H1 (cell line): ENCODE results near the gene SHC3. TPM values are rescaled to one million over a fixed set of nuclear protein-coding genes. Genes with fewer than 3 reads are reported as not detected.

Experiments
- CTCF ChIA-PET: fragments of 300-600 bp; sonication (Branson Sonifier 250); formaldehyde crosslinking; loops from one replicate; lab custom pipeline; 2021; ENCODE audit not compliant: partially characterized antibody; lab: Charles Lee
- POLR2A ChIA-PET: fragments of 300-600 bp; sonication (Branson Sonifier 250); formaldehyde crosslinking; loops from one replicate; lab custom pipeline; 2021; ENCODE audit warnings: inconsistent platforms; ENCODE audit not compliant: partially characterized antibody; lab: Charles Lee
- DNase-seq, 2 experiments: peaks; one replicate each; pipeline versions ENCODE4 v3.0.0 to v3.0.0-alpha.2; 2010 to 2022; ENCODE audit warnings: low spot score in 2 of 2, low read depth in 1 of 2, mixed read lengths in 1 of 2
- FAIRE-seq: peaks from 2 replicates; lab custom pipeline; 2011; peaks lifted over from hg19 to GRCh38; lab: Jason Lieb, UNC
- H2AFZ ChIP-seq: 2 replicates; pipeline ENCODE4 v1.8.1; 2012; ENCODE audit warnings: low read length, inconsistent platforms
- H2AK5ac ChIP-seq: 2 replicates; pipeline ENCODE4 v1.6.1; 2013; ENCODE audit warnings: low read depth, low read length
- H2BK120ac ChIP-seq: replicated peaks from 2 replicates; pipeline ENCODE3; 2013; ENCODE audit warnings: low read depth, low read length, inconsistent platforms
- H2BK12ac ChIP-seq: 2 replicates; pipeline ENCODE4 v1.6.1; 2013; ENCODE audit warnings: low read depth, low read length
- H2BK15ac ChIP-seq: 2 replicates; pipeline ENCODE4 v1.6.1; 2013; ENCODE audit warnings: low read length
- H2BK20ac ChIP-seq: 2 replicates; pipeline ENCODE4 v1.6.1; 2013; ENCODE audit warnings: low read length
- H2BK5ac ChIP-seq: 2 replicates; pipeline ENCODE4 v1.6.1; 2013; ENCODE audit warnings: low read depth, low read length
- H3K14ac ChIP-seq: 2 replicates; pipeline ENCODE4 v1.6.1; 2013; ENCODE audit warnings: inconsistent platforms; ENCODE audit not compliant: insufficient read length
- H3K18ac ChIP-seq: 2 replicates; pipeline ENCODE4 v1.6.1; 2013; ENCODE audit warnings: low read length; ENCODE audit errors: extremely low read depth
- H3K23ac ChIP-seq: 2 replicates; pipeline ENCODE4 v1.6.1; 2013; ENCODE audit warnings: inconsistent platforms; ENCODE audit not compliant: insufficient read length
- H3K23me2 ChIP-seq: 2 replicates; pipeline ENCODE4 v1.6.1; 2013; ENCODE audit warnings: low read depth, low read length
- H3K27ac ChIP-seq: 2 replicates; pipeline ENCODE4 v1.6.1; 2011; ENCODE audit warnings: low read depth, low read length, inconsistent platforms
- H3K27me3 ChIP-seq, 4 experiments: replicated peaks in 1 of 4; 1 replicate in 1 of 4; 2 replicates in 3 of 4; pipeline versions ENCODE4 v1.6.1 to v1.8.1; 2011 to 2013; ENCODE audit warnings: low read length in 3 of 4, mild to moderate bottlenecking in 3 of 4, inconsistent platforms in 2 of 4, mixed read lengths in 2 of 4, moderate library complexity in 1 of 4; ENCODE audit not compliant: control insufficient read depth in 3 of 4, insufficient read depth in 3 of 4; ENCODE audit errors: extremely low read depth in 1 of 4
- H3K36me3 ChIP-seq, 4 experiments: 2 replicates each; pipeline versions ENCODE4 v1.6.1 to v1.8.1; 2011 to 2013; ENCODE audit warnings: mild to moderate bottlenecking in 4 of 4, low read length in 3 of 4, moderate library complexity in 2 of 4, control low read depth in 1 of 4, inconsistent platforms in 1 of 4; ENCODE audit not compliant: insufficient read depth in 4 of 4, control insufficient read depth in 2 of 4
- H3K4ac ChIP-seq: replicated peaks from 2 replicates; pipeline ENCODE3; 2013; ENCODE audit warnings: low read length, low read depth, mixed read lengths, inconsistent platforms; ENCODE audit not compliant: insufficient read length
- H3K4me1 ChIP-seq, 4 experiments: replicated peaks in 1 of 4; 1 replicate in 1 of 4; 2 replicates in 3 of 4; pipeline versions ENCODE4 v1.6.1 to v1.8.1; 2011 to 2013; ENCODE audit warnings: low read length in 3 of 4, inconsistent platforms in 2 of 4, mixed read lengths in 1 of 4; ENCODE audit not compliant: insufficient read depth in 4 of 4, control insufficient read depth in 3 of 4
- H3K4me2 ChIP-seq, 2 experiments: 2 replicates each; pipeline versions ENCODE4 v1.6.1 to v1.8.1; 2011 to 2013; ENCODE audit warnings: low read depth in 2 of 2, low read length in 2 of 2, control low read depth in 1 of 2, inconsistent platforms in 1 of 2, mild to moderate bottlenecking in 1 of 2; ENCODE audit not compliant: insufficient read depth in 1 of 2
- H3K4me3 ChIP-seq, 4 experiments: fragments of 200-600, 300-600 bp in 1 of 4; sonication (generic), shearing (Covaris generic), sonication (Bioruptor Twin) in 1 of 4; 2 replicates each; pipeline versions ENCODE4 v1.5.1 to v1.8.1; 2011 to 2016; ENCODE audit warnings: low read length in 4 of 4, low read depth in 3 of 4, control low read depth in 2 of 4, inconsistent platforms in 2 of 4, mild to moderate bottlenecking in 2 of 4, mixed read lengths in 1 of 4, moderate library complexity in 1 of 4; ENCODE audit not compliant: insufficient read depth in 2 of 4; ENCODE audit errors: extremely low read depth in 1 of 4
- H3K56ac ChIP-seq: replicated peaks from 2 replicates; pipeline ENCODE3; 2013; ENCODE audit warnings: low read depth, mild to moderate bottlenecking, mixed read lengths, low read length, inconsistent platforms; ENCODE audit not compliant: insufficient read length
- H3K79me1 ChIP-seq: 2 replicates; pipeline ENCODE4 v1.6.1; 2013; ENCODE audit warnings: low read depth, low read length, control low read depth
- H3K79me2 ChIP-seq, 2 experiments: 2 replicates each; pipeline versions ENCODE4 v1.6.1 to v1.8.1; 2012 to 2013; ENCODE audit warnings: low read length in 2 of 2, mild to moderate bottlenecking in 2 of 2, inconsistent platforms in 1 of 2; ENCODE audit not compliant: insufficient read depth in 2 of 2, control insufficient read depth in 1 of 2
- H3K9ac ChIP-seq, 4 experiments: replicated peaks in 1 of 4; 1 replicate in 1 of 4; 2 replicates in 3 of 4; pipeline versions ENCODE4 v1.6.1 to v1.8.1; 2011 to 2013; ENCODE audit warnings: low read depth in 3 of 4, low read length in 3 of 4, control low read depth in 2 of 4, mild to moderate bottlenecking in 2 of 4, moderate library complexity in 2 of 4, inconsistent platforms in 1 of 4; ENCODE audit errors: extremely low read depth in 1 of 4
- H3K9me3 ChIP-seq, 2 experiments: 2 replicates each; pipeline versions ENCODE4 v1.6.1 to v1.8.1; 2012 to 2013; ENCODE audit warnings: mild to moderate bottlenecking in 2 of 2, moderate library complexity in 2 of 2, control low read depth in 1 of 2, inconsistent platforms in 1 of 2, low read depth in 1 of 2, low read length in 1 of 2, mixed read lengths in 1 of 2; ENCODE audit not compliant: insufficient read depth in 2 of 2
- H4K20me1 ChIP-seq, 2 experiments: replicated peaks in 1 of 2; 2 replicates each; pipeline versions ENCODE3 to v1.8.1; 2011 to 2013; ENCODE audit warnings: inconsistent platforms in 2 of 2, low read length in 2 of 2, mild to moderate bottlenecking in 1 of 2; ENCODE audit not compliant: insufficient read depth in 2 of 2, control insufficient read depth in 1 of 2
- H4K5ac ChIP-seq: 2 replicates; pipeline ENCODE4 v1.6.1; 2013; ENCODE audit warnings: low read length, low read depth, mixed read lengths, inconsistent platforms; ENCODE audit not compliant: insufficient read length
- H4K8ac ChIP-seq: 2 replicates; pipeline ENCODE4 v1.8.0; 2013; ENCODE audit warnings: mild to moderate bottlenecking, moderate library complexity, low read length, inconsistent platforms; ENCODE audit not compliant: insufficient read depth; ENCODE audit errors: extremely low read depth
- H4K91ac ChIP-seq: replicated peaks from 2 replicates; pipeline ENCODE3; 2013; ENCODE audit warnings: low read length, mixed read lengths, inconsistent platforms; ENCODE audit not compliant: insufficient read length
- CTBP2 ChIP-seq: IDR thresholded peaks from 2 replicates; pipeline ENCODE4 v1.7.0; 2011; ENCODE audit warnings: borderline replicate concordance, mild to moderate bottlenecking, moderate library complexity, mixed read lengths, low read length; ENCODE audit not compliant: insufficient read depth, insufficient read length
- HDAC2 ChIP-seq, 2 experiments: fragments of 300-600 bp in 1 of 2; sonication (generic) in 1 of 2; IDR thresholded peaks; 2 replicates each; pipeline ENCODE4 v1.6.1; 2011 to 2012; ENCODE audit warnings: low read depth in 2 of 2, low read length in 2 of 2, mild to moderate bottlenecking in 2 of 2, moderate library complexity in 2 of 2, borderline replicate concordance in 1 of 2, inconsistent platforms in 1 of 2
- SP4 ChIP-seq: IDR thresholded peaks from 2 replicates; pipeline ENCODE4 v1.6.1; 2012; ENCODE audit warnings: low read length, inconsistent platforms
- whole genome bisulfite sequencing, 2 experiments: shearing (Covaris generic) in 1 of 2; methylation state at CpG; one replicate each; pipeline versions ENCODE4 v1.1.6 to v1.1.7; 2013 to 2015; ENCODE audit warnings: low lambda C conversion rate in 2 of 2, mixed read lengths in 2 of 2, inconsistent platforms in 1 of 2, low coverage in 1 of 2, missing lambda C conversion rate in 1 of 2; ENCODE audit not compliant: insufficient replicate concordance in 2 of 2, insufficient coverage in 1 of 2, insufficient read length in 1 of 2; ENCODE audit errors: extremely low coverage in 1 of 2, missing lambda C conversion rate in 1 of 2; 5-methylcytosine and 5-hydroxymethylcytosine counted together
- polyA plus RNA-seq, 7 experiments: library from polyadenylated mRNA; depleted of rRNA in 3 of 7; stranded (reverse) in 5 of 7; unstranded in 2 of 7; fragments of >200 nt in 5 of 7; fragments of 200-250 nt in 2 of 7; gene quantifications; 1 replicate in 5 of 7; 2 replicates in 1 of 7; 4 replicates in 1 of 7; pipeline versions ENCODE4 v1.2.1 to v1.2.3, GENCODE V29; 2011 to 2013; ENCODE audit warnings: missing spikeins in 2 of 7, mixed read lengths in 2 of 7
- total RNA-seq: library from RNA; stranded (reverse); fragmentation: NEBNext Ultra II Directional; extraction: Animal tissue kit (Norgen Biotek cat#: 25700); gene quantifications from 2 replicates; pipeline ENCODE4 v1.2.1, GENCODE V29; 2021

The SHC3 gene
- total and polyA plus RNA-seq, 2 of the 8 experiments (the other 6 are each of a cell fraction or from before 2014, with no cell fraction given) = 1.4 to 7.1 TPM

DNA sequence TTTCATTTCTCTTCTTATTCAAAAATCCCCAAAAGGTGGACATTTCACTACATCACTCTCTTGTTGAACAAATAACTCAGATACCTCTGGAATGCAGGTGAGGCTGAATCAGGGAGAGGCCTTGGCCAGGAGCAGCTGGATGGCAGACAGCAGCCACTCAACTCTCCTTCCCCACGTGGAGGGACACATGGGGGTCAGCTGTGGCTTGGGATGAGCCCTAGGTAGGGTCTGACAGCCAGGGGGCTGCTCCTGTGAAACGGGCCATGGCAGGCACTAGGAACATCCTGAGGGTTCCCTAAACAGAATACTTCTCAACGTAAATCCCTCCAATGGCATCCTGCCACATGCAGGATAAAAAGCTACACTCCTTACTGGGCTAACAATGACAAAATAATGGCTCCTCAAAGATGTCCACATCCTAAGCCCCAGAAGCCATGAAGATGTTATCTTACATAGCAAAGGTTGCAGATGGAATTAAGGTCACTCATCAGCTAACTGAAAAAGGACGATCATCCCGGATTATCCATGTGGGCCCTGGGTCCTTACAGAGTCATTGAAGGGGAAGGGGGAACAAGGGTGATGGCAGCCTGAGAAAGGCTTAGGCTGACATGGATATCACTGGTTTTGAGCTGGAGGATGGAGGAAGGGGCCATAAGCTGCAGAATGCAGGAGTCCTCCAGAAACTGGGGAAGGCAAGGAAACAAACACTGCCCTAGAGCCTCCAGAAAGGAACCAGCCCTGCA, 218.7 kb downstream of the SHC3 start:
- no peak overlapping the region for H2BK5ac ChIP-seq
- H3K27me3 ChIP-seq = no peaks in the 10 kb centered on the region
- no peak overlapping the region for H2AK5ac ChIP-seq
- no peak overlapping the region for H3K56ac ChIP-seq
- no peaks in the 10 kb centered on the region for H3K23me2 ChIP-seq
- H3K18ac ChIP-seq = no peak overlapping the region
- H3K23ac ChIP-seq = no peak overlapping the region
- no peak overlapping the region for H3K4ac ChIP-seq
- H3K79me2 ChIP-seq = no peaks in the 10 kb centered on the region
- peaks cover 0 to 4% (median 0%) of the 10 kb centered on the region in 4 experiments; a peak in 2 of 7 replicates for H3K4me1 ChIP-seq
- WGBS, 2 experiments = 70% methylated on average over 5 of the region's 5 CpGs; no CpG with 5 or more reads in 1 of the 2 experiments
- no peak overlapping the region for H3K27ac ChIP-seq
- ChIA-PET POLR2A (no interaction called here), CTCF (interaction anchor here (0.8 kb wide), 1 partner anchor 8 kb away, joined by 3 read pairs; no protein-coding TSS in a partner anchor)
- H2AFZ ChIP-seq = no peak overlapping the region
- H3K9me3 ChIP-seq = no peaks in the 10 kb centered on the region
- H3K9ac ChIP-seq = no peak overlapping the region
- no peaks in the 10 kb centered on the region for H3K79me1 ChIP-seq
- no peak overlapping the region for H2BK120ac ChIP-seq
- no peak overlapping the region for H4K5ac ChIP-seq
- no peak overlapping the region for H4K8ac ChIP-seq
- no peaks in the 10 kb centered on the region for H3K36me3 ChIP-seq
- DNase-seq = no peak
- H3K4me3 ChIP-seq = no peak overlapping the region
- no peak for FAIRE-seq
- H2BK15ac ChIP-seq = no peak overlapping the region
- H3K4me2 ChIP-seq = no peak overlapping the region
- no peak overlapping the region for H3K14ac ChIP-seq
- no peak overlapping the region for H4K91ac ChIP-seq
- no peak overlapping the region for H2BK20ac ChIP-seq
- H4K20me1 ChIP-seq = no peaks in the 10 kb centered on the region
- no peak overlapping the region for H2BK12ac ChIP-seq
- no peak for TF ChIP-seq CTBP2
- TF ChIP-seq HDAC2 (IDR thresholded peaks at IDR 0.05; ENCODE audit: borderline replicate concordance in 1 of 2, low read depth in 2 of 2, low read length in 2 of 2) = no peak
- no peak for TF ChIP-seq SP4
